GM21786 (cell line): ENCODE data around the gene RHOH.

Source experiments
- ATAC-seq: cut with Tn5 transposase; IDR thresholded peaks from one replicate; pipeline ENCODE4 v1.9.1; 2021; ENCODE audit not compliant: unreplicated experiment

RHOH gene

DNA sequence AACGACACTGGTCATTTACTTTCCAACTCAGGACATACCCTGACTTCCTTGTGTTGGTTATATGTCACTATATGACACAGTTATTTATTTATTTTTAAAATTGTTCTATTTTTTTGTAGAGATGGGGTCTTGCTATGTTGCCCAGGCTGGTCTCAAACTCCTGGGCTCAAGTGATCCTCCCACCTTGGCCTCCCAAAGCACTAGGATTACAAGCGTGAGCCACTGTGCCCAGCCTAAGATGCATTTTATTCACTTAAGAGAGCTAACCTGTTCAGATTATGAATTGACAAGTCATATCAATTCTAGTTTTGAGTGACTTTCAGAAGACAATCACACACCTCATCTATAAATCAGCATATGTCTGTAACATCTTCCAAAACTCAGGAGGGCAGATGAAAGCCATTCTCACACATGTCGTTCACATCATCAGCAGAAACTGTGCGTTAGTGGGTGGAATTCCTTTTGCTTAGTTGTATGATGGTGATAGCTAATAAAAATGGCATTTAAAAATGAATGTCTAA, 9.4 kb upstream of the RHOH start:
- no peak for ATAC-seq

DNA sequence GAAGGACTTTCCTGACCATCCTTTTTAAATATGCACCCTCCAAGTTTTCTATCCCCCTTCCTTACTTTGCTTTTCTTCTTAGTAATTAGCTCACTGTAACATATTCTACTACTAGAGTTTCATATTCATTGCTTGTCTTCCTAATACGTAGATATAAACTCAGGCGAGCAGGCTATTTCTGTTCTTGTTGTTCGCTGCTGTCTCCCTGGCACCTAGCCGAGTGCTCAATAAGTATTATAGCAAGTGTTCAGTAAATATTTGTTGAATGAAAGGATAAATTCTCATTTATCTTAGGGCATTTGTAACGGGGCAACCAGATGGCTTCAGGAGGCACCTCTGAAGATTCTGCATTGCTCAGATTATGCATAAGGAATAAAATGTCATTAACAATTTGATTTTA, 6.8 kb upstream of the RHOH start:
- ATAC-seq, result no peak

- ATAC-seq, result no peak
Measured at GRCh38 chr4:40190465-40190864, 6.4 kb upstream of the RHOH start.

GRCh38 chr4:40190880-40191815, 5.7 kb upstream of the RHOH start:
- ATAC-seq, result no peak

DNA sequence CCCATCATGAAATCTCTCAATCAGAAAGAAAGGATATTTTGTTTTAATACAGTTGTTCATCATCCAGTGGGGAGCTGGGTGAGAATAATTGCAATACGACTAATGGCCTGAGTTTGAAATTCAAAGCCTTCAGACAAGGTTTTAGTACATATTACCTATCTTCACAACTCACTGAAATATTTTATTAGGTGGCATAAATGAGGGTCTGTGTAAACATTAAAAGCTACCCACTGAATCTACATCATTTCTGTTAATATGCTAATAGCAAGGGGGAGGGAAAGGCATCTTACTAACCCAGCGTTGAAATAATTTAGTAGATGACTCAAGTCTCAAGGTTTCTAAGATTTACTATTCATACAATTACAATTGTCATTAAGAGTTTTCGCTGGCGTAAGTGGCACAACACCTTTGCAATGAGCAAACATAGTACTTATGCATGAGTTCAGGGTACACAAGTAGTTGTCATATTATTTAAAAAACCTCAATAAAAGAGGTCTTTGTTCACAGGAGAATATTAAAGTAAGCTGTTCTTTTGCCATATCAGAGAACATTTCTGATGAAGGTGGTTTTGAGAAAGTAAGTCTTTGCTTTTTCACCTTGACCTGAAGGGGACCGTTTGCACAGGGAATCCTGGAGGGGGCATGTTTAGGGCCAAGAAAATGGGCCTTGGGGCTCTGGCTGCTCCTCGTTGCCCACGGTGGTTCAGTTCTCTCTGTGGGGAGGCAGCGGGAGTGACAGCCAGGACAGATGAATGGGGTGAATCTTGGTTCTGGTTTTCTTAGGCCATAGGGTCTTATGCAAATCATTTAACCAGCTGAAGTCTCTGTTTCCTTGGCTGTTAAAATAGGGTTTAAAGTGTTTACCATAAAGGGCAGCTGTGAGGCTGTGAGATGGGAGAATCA, 4.5 kb upstream of the RHOH start:
- ATAC-seq, result peak; percentile 36

DNA sequence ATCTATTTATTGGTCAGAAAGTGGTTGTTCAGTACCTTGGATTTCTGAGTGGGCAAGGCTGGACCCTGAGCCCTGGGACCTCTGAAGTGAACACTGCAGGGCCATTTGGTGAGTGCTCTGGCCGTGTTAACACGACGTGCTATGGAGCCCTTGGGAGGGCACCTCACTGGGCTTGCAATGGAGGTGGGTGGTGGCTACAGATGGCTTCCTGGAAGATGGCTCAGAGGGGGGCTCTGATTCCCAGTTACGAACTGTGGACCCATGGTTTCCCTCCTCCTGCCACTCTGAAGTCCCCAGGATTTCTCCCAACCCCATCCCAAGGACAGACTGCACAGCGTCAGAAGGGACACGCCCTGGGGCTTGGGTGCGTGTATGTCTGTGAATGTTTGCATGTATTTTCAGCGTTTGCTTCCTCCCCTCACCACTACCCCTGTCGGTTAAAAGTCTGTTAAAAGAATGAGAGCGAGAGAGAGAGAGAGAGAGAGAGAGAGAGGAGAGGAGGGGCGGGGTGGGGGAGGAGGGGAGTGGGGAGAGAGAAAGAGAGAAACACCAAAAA, 3.7 kb upstream of the RHOH start:
- peak; percentile 26 for ATAC-seq

GRCh38 chr4:40193578-40193977, 3.3 kb upstream of the RHOH start:
- no peak for ATAC-seq

DNA sequence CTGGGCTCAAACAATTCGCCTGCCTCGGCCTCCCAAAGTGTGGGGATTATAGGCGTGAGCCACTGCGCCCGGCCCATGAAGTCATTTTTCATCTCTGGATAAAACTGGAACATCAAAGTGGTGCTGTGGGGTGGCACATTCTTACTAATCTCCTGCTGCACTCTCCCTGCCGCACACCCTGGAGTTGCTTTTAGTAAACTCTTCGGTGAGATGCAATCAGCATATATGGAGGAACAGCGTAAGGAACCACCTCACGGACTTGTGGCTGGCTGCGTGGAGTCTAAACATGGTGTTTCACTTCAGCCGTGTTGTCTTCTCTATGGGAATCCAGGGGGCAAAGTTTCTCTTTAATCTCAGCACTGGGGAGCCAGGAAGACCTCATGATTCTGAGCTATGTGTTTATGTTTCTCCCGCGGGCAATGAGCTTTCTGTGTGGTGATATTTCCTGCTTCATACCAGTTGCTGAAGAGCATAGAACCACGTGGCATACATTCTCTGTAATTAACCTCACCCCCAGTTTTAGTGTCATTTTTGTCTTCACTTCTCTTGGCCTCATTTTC, 2.1 kb upstream of the RHOH start:
- ATAC-seq, result no peak

GRCh38 chr4:40195182-40196177, 1.4 kb upstream of the RHOH start:
- no peak for ATAC-seq

DNA sequence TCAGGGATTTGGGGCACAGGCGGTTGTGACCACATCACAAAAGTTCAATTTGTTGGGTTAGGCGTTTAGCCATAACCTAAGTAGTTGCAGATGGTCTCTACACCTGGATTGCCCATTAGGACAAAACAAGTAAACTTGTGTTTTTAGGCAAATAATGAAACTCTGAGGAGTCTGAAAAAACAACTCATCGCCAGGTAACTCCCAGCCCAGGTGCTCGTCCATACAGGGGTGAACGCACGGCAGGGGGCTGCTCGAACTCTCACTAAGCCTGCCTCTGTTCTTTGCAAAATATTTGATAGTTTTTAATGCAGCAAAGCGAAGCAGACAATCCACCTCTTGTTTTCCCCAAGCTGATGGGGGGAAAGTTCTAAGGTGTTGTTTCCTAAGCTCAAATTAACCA, 559 bp upstream of the RHOH start:
- no peak for ATAC-seq

DNA sequence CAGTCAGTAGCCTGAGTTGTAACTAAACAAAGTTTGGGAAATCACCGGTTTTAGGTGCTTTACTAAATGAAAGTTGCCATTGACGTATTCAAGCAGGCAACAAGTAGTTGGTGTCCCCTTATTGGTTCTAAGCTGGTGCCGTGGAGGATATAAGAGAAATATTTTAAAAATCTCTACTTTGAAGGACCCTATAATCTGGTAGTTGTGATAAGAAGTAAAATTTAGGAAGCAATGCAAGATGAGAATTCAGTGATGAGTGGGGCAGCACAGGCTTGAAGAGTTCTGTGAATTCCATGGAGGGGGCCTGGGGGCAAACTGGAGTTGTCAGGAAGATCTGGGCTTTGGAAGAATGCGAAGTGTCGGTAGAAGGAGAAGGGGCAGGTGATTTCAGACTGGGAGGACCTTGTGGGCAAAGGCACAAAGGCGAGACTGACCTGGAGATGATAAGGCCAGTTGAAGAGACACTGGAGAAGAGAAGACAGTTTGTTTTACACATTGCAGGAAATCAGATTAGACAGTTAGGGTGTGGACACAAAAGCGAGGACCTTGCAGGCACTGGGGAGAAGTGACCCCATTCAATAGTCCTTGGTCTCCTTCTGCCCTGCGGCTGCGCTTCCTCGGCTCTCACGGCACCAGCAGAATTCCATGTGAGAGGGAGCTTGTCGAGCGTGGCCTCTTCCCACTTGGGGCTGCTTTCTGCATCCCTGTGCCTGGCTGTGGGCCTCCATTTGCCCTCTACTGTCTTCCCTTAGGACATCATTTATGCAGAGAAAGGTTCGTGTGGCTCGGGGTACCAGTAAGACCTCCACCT, 1.3 kb downstream of the RHOH start:
- no peak for ATAC-seq

- ATAC-seq, result no peak
Measured at GRCh38 chr4:40199179-40199670, 2.4 kb downstream of the RHOH start.

- ATAC-seq, result peak; percentile 49
Measured at GRCh38 chr4:40199999-40200874, 3.4 kb downstream of the RHOH start.

DNA sequence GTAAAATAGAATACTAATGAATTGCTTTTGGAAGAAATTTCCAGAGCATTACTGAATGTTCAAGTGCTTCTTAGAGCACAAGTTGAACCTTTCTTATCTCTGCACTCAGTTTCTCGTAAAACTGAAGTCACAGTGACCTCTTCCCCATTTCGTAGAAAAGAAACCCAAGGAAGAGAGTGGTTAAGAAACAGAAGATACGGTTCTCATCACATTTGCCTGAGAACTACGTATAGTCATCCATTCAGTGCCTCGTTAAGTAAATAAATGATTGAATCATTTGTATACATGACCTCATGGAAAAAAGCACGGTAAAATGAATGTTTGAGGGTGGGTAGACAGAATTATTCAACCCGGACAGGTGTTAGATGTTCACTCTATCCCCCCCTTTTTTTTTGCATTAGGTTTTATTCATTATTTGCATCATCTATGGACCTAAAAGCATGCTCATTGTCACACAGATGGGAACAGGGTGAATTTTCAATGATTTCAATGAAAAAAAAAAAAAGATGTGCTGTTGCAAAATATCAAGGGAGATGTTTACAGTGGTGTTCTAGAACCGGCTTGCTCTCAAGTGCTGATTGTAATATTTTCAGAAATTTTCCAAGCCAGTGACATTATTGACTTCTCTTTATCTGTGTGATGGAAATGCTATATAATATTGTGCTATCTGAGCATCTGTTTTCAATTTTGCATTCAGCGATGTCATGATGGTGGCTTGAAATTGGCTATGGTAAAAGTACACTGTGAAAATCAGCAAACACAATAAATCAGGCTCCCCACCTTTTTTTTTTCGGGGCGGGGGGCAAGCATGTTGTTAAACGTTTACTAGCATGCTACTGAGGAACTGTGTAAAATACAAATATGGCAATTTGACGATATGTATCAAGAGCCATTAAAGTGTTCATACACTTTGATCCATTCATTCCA, 4.3 kb downstream of the RHOH start:
- no peak for ATAC-seq

DNA sequence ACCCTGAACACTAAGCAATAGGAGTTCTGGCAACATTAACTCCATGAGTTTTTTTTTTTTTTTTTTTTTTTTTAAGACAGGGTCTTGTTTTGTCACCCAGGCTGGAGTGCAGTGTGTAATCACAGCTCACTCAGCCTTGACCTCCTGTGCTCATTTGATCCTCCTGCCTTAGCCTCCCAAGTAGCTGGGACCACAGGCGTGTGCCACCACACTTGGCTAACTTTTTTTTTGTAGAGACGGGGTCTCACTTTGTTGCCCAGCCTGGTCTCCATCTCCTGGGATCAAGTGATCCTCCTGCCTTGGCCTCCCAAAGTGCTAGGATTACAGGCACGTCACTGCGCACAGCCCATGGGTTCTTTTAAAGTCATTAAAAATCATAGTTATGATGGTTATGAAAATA, 5.1 kb downstream of the RHOH start:
- no peak for ATAC-seq

DNA sequence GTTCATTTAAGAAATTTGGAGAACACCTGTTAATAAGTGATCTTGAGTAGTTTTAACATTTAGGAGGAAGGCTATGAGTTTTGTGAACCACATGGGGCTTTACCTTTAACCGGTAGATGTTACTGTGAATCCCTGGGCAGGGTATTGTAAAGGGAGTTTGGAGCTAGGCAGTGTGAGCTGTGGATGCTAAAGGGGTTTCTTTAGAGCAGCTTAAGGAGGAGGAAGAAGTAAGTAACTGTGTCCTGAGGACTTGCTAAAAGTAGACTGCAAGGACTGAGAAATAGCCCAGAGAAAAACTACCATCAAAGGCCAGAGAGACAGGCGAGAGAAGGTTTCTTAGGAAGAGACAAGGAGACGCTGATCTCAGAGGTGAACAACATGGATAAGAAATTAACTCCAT, 5.6 kb downstream of the RHOH start:
- no peak for ATAC-seq
